Nephron progenitor cell (in vitro differentiated cells): ENCODE results near the gene IFNA17.

ENCODE experiments used
- DNase-seq: peaks from one replicate; pipeline ENCODE4 v3.0.0; 2021
- H3K27ac Mint-ChIP-seq: 2 replicates; pipeline ENCODE4 v1.8.0; 2021; ENCODE audit warnings: mild to moderate bottlenecking, moderate library complexity, mixed read lengths
- H3K27me3 Mint-ChIP-seq: 2 replicates; pipeline ENCODE4 v1.8.0; 2021; ENCODE audit warnings: mild to moderate bottlenecking, low read depth, mixed read lengths; ENCODE audit not compliant: poor library complexity
- H3K36me3 Mint-ChIP-seq: 2 replicates; pipeline ENCODE4 v1.8.0; 2021; ENCODE audit warnings: low read depth, mixed read lengths
- H3K4me1 Mint-ChIP-seq: 2 replicates; pipeline ENCODE4 v1.8.0; 2021; ENCODE audit warnings: mixed read lengths
- H3K4me3 Mint-ChIP-seq: 2 replicates; pipeline ENCODE4 v1.8.0; 2021; ENCODE audit warnings: mild to moderate bottlenecking, moderate library complexity, mixed read lengths
- H3K9me3 Mint-ChIP-seq: 2 replicates; pipeline ENCODE4 v1.8.0; 2021; ENCODE audit warnings: mild to moderate bottlenecking, moderate library complexity, mixed read lengths
- CTCF ChIP-seq: fragments of 200-600 bp; sonication (generic); IDR thresholded peaks from 2 replicates; pipeline ENCODE4 v1.5.0; 2021; ENCODE audit warnings: antibody characterized with exemption

Gene IFNA17

GRCh38 chr9:21228122-21228521 is at the start of gene IFNA17:
Gene IFNA17, minus strand, starts transcription at chr9:21228222. Its CDS starts 49 bp downstream, at chr9:21228173.
- no peak within 1 kb of the TSS for H3K27ac Mint-ChIP-seq
- no peaks in the 10 kb centered on the region for H3K4me1 Mint-ChIP-seq
- no peak for DNase-seq
- no peaks in the 10 kb centered on the region for H3K36me3 Mint-ChIP-seq
- H3K9me3 Mint-ChIP-seq: peaks cover 11% of the 10 kb centered on the region
- TF ChIP-seq CTCF: no peak
- peaks cover 8% of the 10 kb centered on the region for H3K27me3 Mint-ChIP-seq
- no peak within 1 kb of the TSS for H3K4me3 Mint-ChIP-seq

GRCh38 chr9:21268347-21268657 is 40.3 kb upstream of the IFNA17 start:
- H3K4me3 Mint-ChIP-seq: no peak overlapping the region
- no peaks in the 10 kb centered on the region for H3K36me3 Mint-ChIP-seq
- H3K27me3 Mint-ChIP-seq: peaks cover 76% of the 10 kb centered on the region
- H3K9me3 Mint-ChIP-seq: peaks cover 19% of the 10 kb centered on the region
- H3K4me1 Mint-ChIP-seq: no peaks in the 10 kb centered on the region
- DNase-seq: no peak
- H3K27ac Mint-ChIP-seq: no peak overlapping the region
- TF ChIP-seq CTCF: no peak

GRCh38 chr9:21267485-21268346 is 39.7 kb upstream of the IFNA17 start:
- no peak overlapping the region for H3K27ac Mint-ChIP-seq
- TF ChIP-seq CTCF: no peak
- H3K4me1 Mint-ChIP-seq: no peaks in the 10 kb centered on the region
- H3K4me3 Mint-ChIP-seq: no peak overlapping the region
- peaks cover 79% of the 10 kb centered on the region for H3K27me3 Mint-ChIP-seq
- peaks cover 18% of the 10 kb centered on the region for H3K9me3 Mint-ChIP-seq
- no peaks in the 10 kb centered on the region for H3K36me3 Mint-ChIP-seq
- DNase-seq: no peak

- peaks cover 87% of the 10 kb centered on the region for H3K27me3 Mint-ChIP-seq
- H3K4me3 Mint-ChIP-seq: no peak overlapping the region
- no peaks in the 10 kb centered on the region for H3K4me1 Mint-ChIP-seq
- no peak for TF ChIP-seq CTCF
- H3K27ac Mint-ChIP-seq: no peak overlapping the region
- no peaks in the 10 kb centered on the region for H3K36me3 Mint-ChIP-seq
- H3K9me3 Mint-ChIP-seq: peaks cover 12% of the 10 kb centered on the region
- no peak for DNase-seq
Observed at GRCh38 chr9:21266733-21267484, 38.9 kb upstream of the IFNA17 start.

GRCh38 chr9:21265421-21266189 is 37.6 kb upstream of the IFNA17 start:
- Mint-ChIP-seq H3K4me1 (no peaks in the 10 kb centered on the region), H3K4me3 (no peak overlapping the region), H3K9me3 (peaks cover 3% of the 10 kb centered on the region), H3K36me3 (no peaks in the 10 kb centered on the region), H3K27me3 (peaks cover 87% of the 10 kb centered on the region), H3K27ac (no peak overlapping the region)
- no peak for TF ChIP-seq CTCF
- DNase-seq: no peak
